NOMO-1 treated with dmso at 0.1 percent for 144 hours (cell line): ENCODE measurements around the gene OBSCN.

Source experiments
- DNase-seq: peaks from one replicate; lab custom pipeline; 2025; ENCODE audit not compliant: unreplicated experiment; lab: John Stamatoyannopoulos, UW

Gene OBSCN

GRCh38 chr1:228428412-228428811 lies 220.6 kb downstream of the OBSCN start:
- DNase-seq: no peak
